ENCODE data around the gene INTS1.
A peak's percentile ranks its signal among the peaks of the same experiment; 100 is the strongest.

INTS1 gene

GRCh38 chr7:1508277-1508758 is 4.1 kb upstream of the INTS1 start:
- no peak overlapping the region for H3K27ac ChIP-seq
- TF ChIP-seq CTCF (conservative IDR thresholded peaks at IDR 0.05): no peak

GRCh38 chr7:1505731-1506550 is 1.8 kb upstream of the INTS1 start:
- peak overlapping the region; percentile 79; the same call in 1 of the 2 replicates for H3K27ac ChIP-seq
- no peak for TF ChIP-seq CTCF (conservative IDR thresholded peaks at IDR 0.05)

- peak overlapping the region; percentile 79; the same call in 1 of the 2 replicates for H3K27ac ChIP-seq
Observed at GRCh38 chr7:1503390-1503789, 799 bp downstream of the INTS1 start.

GRCh38 chr7:1502845-1503244 is 1.3 kb downstream of the INTS1 start:
- H3K27ac ChIP-seq: peak overlapping the region; percentile 79; the same call in 1 of the 2 replicates
- no peak for TF ChIP-seq CTCF (conservative IDR thresholded peaks at IDR 0.05)

More at GRCh38 chr7:1503390-1503789, 799 bp downstream of the INTS1 start:
- no peak for TF ChIP-seq CTCF (conservative IDR thresholded peaks at IDR 0.05)

GRCh38 chr7:1501487-1502270 is 2.5 kb downstream of the INTS1 start:
- H3K27ac ChIP-seq: no peak overlapping the region
- no peak for TF ChIP-seq CTCF (conservative IDR thresholded peaks at IDR 0.05)

- no peak overlapping the region for H3K27ac ChIP-seq
- no peak for TF ChIP-seq CTCF (conservative IDR thresholded peaks at IDR 0.05)
Observed at GRCh38 chr7:1500064-1500807, 4.0 kb downstream of the INTS1 start.
